Limb (tissue), 2 donors: ENCODE data around the gene ANKRD33B.
A peak's percentile ranks its signal among the peaks of the same experiment; 100 is the strongest.
"Not testable (repeated sequence)": the region's sequence is repeated elsewhere in the genome, so short reads cannot be mapped to it uniquely, and the experiment has no call there.

Source experiments
- DNase-seq, 2 donors: peaks; one replicate each; pipeline ENCODE4 v3.0.0-alpha.2; 2016; ENCODE audit errors: extremely low spot score in 2 of 2

ANKRD33B gene

DNA sequence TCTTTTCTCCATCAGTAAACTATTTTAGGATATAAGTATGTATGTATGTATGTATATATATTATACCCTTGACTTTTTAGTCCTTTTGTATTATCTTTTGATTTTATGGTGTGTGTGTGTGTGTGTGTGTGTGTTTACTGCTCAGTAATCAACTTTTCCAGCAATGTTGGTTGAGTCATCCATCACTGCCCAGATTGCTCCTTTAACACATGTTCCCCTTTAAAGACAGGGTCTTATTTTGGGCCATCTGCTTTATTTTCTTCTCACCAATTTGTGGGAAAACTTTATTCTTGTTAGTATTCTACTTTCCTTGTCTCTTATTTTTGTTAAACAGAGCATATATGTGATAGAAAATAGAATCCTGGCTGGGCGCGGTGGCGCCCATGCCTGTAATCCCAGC is 28.1 kb downstream of the ANKRD33B start:
- DNase-seq = no peak

DNA sequence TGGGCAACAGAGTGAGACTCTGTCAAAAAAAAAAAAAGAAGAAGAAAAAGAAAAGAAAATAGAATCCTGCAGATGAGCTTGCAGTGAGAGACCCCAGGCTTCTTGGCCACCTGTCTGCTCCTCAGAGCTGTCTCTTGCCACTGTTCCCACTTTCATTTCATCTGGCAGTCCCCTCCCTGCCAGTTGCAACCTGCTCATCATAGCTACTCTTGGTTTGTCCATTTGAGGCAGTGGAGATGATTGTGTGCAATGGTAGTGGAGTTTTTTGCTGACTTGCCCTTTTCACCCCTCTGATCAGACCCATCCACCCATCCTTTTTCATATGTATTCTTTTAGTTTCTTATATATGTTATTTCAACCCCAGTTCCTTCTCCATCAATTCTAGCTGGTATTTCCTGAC is 28.7 kb downstream of the ANKRD33B start:
- no peak for DNase-seq

DNA sequence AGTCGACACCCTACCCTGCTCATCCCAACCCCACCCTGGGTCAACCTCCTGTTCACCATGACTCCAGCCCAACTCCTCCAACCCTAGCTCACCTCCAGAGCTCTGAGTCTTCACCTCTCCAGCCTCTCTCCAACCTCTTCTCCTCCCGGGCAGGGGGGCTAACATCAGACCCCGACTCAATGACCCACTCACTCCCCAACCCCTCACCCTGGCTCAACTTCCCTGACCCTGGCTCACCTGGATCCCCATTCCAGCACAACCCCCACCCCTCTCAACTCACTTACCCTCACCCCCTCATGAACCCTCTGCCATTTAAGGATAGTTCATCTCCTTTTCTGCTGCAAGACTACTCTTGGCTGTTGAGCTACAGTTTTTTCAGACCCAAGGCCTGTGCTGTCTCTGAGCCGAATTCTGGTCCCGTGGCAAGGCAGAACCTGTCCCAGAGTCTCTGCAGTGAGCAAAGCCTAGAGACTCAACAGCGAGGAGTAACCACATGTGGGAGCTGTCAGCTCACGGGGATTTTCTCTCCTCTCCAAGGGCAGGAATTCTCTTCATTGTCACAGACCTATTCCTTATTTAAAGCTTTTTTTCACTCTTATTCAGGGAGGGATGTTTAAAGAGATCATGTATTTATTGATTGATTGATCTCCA is 29.8 kb downstream of the ANKRD33B start:
- no peak for DNase-seq

DNA sequence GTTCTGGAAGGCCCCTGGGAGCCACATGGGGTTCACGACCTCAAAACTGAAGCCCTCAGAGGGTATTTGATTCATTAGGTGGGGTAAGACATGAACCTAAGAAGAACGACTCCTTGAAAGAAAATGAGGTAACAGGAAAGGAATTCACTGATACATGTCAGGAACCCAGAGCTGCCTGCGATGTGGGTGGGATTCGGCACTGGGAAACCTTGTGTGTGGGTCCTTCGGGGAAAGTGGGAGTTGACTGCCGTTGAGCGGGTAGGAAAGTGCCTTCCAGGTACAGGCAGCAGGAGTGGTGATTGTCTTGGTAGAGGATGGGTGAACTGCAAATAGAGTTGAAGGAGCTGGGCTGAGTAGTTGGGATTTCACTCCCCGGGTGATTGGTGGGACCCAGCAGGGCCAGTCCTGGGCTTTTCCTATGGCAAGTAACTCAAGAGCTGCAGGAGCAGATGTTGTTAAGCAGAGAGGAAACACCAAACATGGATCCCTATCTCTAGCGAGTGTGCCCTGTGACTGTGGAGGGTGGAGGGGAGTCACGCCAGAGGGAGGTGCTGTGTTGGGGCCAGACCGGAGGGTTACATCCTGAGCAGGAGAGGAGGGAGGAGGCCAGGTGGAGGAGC is 30.8 kb downstream of the ANKRD33B start:
- DNase-seq = no peak

DNA sequence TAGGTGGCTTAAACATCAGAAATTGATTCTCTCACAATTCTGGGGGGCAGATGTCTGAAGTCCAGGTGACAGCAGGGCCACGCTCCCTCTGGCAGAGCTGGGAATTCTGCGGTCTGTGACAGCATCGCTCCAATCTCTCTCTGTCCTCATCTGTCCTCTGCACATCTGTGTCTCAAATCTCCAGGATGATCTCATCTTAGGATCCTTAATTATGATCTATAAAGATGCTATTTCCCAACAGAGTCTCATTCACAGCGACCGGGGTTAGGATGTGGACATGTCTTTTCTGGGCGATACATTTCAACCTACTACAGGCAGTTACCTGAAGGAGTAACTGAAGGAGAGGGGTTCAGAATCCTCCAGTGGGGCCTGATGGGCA is 31.4 kb downstream of the ANKRD33B start:
- no peak for DNase-seq

DNA sequence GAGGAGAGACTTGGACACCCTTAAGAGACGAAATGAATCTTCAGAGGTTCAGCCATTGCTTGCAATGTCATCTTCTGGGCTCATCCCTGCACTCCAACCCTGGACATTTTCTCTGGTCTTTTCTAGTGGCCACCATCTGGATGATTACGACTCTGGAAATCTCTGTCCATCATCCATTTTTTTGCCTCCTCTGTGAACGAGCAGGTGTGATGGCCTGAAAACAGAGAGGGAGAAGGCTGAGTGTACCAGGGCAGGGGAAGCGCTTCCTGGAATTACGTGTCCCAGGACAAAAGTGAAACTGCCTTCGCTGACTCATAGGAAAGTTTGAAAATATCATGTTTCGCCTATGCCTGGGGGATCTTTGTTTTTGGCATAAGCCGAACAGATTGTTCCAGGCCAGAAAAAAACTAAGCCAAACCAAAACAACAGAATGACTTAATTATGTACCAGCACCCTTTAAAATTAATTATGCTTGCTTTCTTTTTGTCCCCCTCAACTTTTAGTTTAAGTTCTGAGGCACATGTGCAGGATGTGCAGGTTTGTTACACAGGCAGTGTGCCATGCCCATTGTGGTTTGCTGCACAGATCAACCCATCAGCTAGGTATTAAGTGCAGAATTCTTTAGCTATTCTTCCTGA is 31.9 kb downstream of the ANKRD33B start:
- peak in 1 of 2 donors; percentile 42 for DNase-seq

DNA sequence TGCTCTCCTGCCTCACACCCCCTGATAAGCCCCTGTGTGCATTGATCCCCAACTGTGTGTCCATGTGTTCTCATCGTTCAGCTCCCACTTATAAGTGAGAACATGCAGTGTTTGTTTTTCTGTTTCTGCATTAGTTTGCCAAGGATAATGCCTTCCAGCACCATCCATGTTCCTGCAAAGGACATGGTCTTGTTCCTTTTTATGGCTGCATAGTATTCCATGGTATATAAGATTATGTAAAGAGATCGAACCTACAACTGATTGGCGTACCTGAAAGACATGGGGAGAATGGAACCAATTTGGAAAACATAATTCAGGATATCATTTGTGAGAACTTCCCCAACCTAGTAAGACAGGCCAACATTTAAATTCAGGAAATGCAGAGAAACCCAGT is 32.4 kb downstream of the ANKRD33B start:
- DNase-seq = no peak

DNA sequence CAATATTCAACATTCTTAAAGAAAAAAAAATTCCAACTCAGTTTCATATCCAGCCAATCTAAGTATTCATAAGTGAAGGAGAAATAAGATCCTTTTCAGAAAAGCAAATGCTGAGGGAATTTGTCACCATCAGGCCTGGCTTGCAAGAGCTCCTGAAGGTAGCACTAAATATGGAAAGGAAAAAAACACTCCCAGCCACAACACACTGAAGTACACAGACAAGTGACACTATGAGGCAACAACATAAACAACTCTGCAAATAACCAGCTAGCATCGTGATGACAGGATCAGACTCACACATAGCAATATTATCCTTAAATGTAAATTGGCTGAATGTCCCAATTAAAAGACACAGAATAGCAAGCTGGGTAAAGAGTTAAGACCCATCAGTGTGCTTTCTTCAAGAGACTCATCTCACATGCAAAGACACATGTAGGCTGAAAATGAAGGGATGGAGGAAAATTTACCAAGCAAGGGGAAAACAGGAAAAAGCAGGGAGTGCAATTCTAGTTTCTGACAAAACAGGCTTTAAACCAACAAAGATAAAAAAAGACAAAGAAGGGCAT is 33.1 kb downstream of the ANKRD33B start:
- DNase-seq = no peak

DNA sequence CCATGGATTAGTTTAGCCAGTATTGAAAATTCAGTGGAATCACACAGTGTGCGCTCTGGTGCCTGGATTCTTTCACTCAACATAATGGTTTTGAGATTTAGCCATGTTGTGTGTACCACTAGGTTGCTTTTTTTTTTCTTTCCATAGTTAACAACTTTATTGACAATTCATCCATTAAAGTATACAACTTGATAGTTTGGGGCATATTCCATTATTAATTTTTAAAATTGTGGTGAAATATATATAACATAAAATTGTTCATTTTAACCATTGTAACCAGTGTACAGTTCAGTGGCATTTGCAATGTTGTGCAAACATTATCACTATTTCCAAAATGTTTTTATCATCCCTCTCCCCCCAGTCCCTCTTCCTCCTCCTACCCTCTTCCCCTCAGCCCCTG is 35.2 kb downstream of the ANKRD33B start:
- no peak for DNase-seq

DNA sequence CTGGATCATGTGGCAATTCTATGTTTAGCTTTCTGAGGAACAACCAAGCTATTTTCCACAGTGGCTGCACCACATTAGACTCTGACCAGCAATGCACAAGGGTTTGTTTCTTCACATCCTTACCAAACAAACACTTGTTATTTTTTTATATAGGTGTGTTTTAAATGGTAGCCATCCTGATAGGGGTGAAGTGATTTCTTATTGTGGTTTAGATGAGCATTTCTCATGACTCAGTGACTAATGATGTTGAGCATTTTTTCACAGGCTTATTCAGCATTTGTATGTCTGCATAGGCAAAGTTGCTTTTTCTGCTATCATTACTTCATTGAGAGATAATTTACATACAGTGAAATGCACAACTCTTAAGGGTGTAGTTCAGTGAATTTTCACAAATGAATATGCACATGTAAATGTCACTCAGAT is 36.0 kb downstream of the ANKRD33B start:
- no peak for DNase-seq

DNA sequence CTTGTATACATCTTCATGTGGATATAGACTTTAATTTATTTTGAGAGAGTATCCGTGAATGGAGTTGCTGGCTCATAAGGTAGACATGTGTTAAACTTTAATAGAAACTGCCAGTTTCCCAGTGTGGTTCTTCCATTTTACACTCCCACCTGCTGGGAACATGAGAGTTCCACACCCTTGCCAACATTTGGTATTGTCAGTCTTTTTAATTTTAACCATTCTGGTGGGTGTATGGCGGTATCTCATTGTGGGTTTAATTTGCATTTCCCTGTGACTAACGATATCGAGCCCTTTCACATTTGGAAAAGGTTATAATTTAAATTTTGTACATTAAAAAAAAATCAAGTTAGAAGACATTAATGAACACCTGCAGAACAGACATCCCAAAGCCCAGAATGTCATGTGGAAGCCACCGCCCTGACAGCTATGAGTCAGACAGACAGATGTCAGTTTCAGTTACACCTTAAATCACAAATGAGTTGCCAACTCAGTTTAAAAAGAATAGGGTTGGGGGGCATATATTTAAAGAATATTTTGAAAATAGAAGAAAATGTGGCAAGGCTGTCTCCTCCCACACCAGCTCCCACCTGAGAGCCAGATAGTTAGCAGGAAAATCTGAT is 36.9 kb downstream of the ANKRD33B start:
- no peak for DNase-seq

DNA sequence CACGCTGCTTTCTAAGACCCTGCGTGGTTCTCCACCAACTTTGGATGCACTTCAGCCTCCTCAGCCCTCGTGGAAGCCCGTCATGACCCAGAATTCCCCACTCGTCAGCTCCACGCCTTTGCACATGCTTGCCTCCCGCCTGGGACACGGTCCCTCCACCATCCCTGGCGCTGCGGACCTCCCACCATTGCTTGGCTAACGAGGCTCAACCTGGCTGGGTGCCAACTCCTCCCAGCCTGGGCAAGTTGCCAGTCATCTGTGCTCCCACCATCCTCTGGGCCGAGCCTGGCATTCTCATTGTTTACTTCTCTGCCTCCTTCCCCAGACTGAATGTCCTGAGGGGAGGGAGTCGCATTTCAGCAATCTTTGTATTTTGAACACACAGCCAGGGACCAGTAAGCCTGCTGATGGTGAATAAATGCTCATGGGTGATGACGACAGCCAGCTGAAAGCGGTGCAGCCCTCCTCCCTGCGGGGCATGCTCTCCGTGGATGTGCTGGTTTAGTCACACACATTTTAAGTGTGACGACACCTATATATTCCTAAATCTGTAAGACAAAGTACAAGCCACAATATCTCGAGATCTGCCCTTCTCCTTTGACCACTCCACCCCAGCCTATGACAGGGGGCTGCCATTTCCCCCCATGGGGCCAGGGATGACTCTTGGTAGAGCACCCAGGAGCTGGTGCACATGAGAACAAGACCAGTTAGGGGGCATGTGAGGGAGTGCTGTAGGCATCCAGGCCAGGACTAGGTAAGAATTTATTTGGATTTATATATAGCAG is 37.6 kb downstream of the ANKRD33B start:
- DNase-seq = peak; percentile 72 to 92

DNA sequence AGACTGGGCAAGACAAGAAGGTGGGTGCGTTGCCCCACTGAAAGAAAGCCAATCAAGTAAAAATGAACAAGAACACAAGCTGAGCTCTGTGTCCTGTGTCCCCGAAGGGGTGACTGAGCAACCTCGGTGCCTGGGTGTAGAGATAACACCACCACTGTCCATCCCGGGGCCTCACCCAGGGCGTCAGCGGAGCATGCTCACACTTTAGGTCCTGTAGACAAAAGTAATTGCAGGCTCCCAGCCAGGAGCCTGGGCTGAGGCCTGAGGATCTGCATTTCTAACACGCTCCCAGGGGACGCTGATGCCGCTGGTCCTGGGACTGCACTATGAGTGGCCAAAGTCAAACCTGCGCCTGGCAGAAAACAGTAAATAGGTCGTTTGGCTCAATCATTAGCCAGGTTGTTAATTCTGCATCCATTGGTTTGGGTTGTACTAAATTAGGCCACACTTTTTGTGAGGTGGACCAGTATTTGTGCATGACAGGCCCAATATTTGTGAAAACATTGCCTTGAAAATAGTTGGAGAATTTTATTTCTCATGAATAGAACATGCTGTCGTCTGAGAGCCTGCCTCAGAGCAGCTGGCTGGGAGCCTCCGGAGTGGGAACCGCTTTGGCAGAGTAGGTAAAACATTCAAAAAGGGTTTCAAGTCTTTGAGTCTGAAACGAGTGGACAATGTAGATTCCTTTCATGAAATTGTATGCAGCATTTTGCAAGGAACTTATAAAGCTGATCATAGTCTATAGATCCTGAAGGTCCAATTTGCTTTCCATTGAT is 38.3 kb downstream of the ANKRD33B start:
- no peak for DNase-seq

DNA sequence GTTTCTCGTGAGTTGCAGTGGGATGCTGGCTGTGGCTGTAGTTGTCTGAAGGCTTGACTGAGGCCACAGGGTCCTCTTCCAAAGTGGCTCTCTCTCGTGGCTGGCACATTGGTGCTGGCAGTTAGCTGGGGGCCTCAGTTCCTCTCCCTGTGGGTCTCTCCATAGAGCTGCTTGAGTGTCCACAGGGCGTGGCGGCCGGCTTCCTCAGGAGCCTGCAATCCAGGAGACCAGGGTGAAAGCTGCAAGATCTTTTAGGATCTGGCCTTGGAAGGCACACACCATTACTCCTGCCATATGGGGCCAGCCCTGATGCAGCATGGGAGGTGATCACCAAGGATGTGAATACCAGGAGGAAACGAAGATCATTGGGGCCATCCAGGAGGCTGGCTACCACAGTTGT is 41.1 kb downstream of the ANKRD33B start:
- DNase-seq = no peak

DNA sequence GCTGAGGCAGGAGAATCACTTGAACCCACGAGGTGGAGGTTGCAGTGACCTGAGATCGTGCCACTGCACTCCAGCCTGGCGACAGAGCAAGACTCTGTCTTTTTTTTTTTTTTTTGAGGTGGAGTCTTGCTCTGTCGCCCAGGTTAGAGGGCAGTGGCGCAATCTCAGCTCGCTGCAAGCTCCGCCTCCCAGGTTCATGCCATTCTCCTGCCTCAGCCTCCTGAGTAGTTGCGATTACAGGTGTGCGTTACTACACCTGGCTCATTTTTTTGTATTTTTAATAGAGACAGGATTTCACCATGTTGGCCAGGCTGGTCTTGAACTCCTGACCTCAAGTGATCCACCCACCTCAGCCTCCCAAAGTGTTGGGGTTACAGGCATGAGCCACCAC is 42.8 kb downstream of the ANKRD33B start:
- DNase-seq = not testable (repeated sequence)

DNA sequence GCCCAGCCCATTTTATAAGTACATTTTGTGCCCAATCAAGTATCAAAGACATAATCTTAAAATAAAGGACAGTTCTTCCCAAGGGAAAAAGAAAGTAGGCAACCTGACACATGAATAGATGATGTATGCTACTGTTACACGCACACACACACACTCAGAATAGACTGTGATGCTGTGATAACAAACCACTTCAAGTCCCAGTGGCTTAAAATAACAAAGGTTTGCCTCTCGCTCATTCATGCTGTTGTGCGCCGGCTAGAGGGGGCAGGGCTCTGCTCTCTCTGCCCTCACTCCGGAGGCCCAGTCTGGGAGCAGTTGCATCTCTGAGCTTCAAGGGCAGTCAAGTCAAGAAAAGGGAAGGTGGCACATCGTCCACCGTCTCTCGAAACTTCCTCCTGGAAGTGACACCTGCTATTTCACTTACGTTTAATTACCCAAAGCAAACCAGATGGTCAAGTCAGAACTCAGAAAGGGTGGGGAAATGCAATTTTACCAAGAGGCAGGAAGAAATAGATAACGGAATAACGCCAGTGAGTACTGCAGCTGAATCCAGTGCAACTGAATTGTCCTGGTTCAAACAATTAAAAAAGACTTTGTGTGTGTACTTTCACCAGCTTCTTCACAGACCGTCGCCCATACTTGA is 43.3 kb downstream of the ANKRD33B start:
- DNase-seq = no peak

DNA sequence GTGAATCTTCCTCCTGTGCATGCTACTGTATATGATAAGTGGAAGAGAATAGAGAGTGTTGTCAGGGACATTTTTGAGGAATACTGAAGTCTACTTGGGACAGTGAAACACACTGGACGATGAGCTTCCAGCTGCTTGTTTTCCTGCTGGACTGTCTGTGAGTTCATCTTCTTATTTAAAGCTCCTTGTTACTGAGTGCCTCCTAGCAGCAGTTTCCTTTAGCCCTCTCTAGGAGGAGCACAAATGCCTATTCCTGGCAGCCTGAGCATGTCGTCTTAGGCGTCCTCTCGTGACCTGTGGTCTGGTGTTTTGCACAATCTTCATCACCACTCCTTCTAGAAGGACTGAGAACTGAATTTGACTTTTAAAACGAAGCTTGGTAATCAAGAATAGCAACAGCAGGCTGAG is 43.8 kb downstream of the ANKRD33B start:
- no peak for DNase-seq

DNA sequence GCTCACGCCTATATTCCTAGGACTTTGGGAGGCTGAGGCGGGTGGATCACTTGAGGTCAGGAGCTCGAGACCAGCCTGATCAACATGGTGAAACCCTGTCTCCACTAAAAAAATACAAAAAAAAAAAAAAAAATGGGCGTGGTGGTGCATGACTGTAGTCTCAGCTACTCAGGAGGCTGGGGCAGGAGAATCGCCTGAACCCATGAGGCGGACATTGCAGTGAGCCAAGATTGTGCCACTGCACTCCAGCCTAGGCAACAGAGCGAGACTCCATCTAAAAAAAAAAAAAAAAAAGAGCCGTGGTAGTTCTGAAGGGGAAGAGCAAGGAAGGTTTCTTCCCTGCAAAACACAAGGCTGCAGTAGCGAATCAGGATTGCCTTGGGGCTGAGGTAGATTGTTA is 44.2 kb downstream of the ANKRD33B start:
- DNase-seq = not testable (repeated sequence)

DNA sequence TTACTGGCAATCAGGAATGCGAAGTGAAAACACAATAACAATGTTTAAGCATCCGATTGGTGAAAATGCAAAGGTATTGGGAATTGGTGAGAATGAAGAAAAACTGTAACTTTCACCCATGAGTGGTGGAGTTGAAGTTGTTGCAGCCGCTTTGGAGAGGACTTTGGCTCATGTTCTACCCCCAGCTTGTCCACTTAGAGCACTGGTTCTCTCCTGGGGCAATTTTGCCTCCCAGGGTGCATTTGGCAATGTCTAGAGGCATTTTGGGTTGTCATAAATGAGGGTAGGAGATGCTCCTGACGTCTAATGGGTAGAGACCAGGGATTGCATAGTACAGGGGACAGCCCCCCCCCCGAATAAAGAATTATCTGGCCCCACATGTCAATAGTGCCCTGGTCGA is 46.2 kb downstream of the ANKRD33B start:
- DNase-seq = no peak

DNA sequence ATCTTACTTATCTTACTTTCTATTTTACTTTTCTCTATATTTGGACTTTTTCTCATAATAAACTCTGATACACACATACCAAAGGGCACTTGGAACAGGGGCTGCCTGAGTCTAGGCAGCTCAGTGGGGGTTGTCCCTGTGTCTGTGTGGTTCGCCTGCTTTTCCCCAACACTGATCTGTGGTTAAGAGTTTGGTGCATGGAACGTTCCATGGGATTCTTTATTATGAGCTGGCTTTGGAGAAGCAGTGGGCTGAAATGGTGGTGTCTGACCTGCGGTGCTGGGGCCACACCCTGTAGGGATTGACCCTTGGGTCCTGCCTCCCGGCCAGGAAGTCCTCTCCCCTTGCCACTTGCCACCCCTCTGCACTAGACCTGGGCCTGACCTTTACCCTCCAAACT is 47.4 kb downstream of the ANKRD33B start:
- DNase-seq = no peak
